ENCODE data around the gene EIF4E. TPM values are rescaled to one million over a fixed set of nuclear protein-coding genes. Genes with fewer than 3 reads are reported as not detected.
"Not testable (repeated sequence)": the region's sequence is repeated elsewhere in the genome, so short reads cannot be mapped to it uniquely, and the experiment has no call there.

The EIF4E gene
- total RNA-seq, 4 donors from 2014 or later: 68.3 to 112 (median 97.5) TPM

GRCh38 chr4:98833384-98833783, 95.5 kb downstream of the EIF4E start:
- WGBS, 2 donors (ENCODE audit: low coverage in 1 of 2): 50% methylated on average over 1 of the region's 1 CpG
- ATAC-seq: no peak

GRCh38 chr4:98831036-98831435, 97.9 kb downstream of the EIF4E start:
- H3K36me3 ChIP-seq, H3K4me3 ChIP-seq, H3K9me3 ChIP-seq, H3K27ac ChIP-seq, H3K4me1 ChIP-seq, ATAC-seq, H3K27me3 ChIP-seq: not testable (repeated sequence)
- 100% methylated on average over 1 of the region's 1 CpG; no CpG with 5 or more reads in 1 of the 2 donors for WGBS, 2 donors (ENCODE audit: low coverage in 1 of 2)

More at GRCh38 chr4:98833384-98833783, 95.5 kb downstream of the EIF4E start:
- no peak overlapping the region for H3K4me3 ChIP-seq
- no peaks in the 10 kb centered on the region for H3K36me3 ChIP-seq
- H3K27ac ChIP-seq: no peak overlapping the region
- TF ChIP-seq EP300 (IDR thresholded peaks at IDR 0.05) (no peak), POLR2A (IDR thresholded peaks at IDR 0.05) (no peak), CTCF (IDR thresholded peaks at IDR 0.05) (no peak), POLR2AphosphoS5 (IDR thresholded peaks at IDR 0.05) (no peak)
- no peaks in the 10 kb centered on the region for H3K27me3 ChIP-seq
- H3K4me1 ChIP-seq: no peaks in the 10 kb centered on the region
- H3K9me3 ChIP-seq: no peaks in the 10 kb centered on the region

Small RNAs within 50 kb of the gene (small RNA-seq; reads per million reads assigned to genes)
- gene RNU7-149P (0 reads per million in 4 donors), gene TBCAP3 (0 reads per million in 4 donors)

Other genes with a start within 250 kb of the EIF4E start
- 10 to 100 TPM; 37.9 to 87.6 (median 45.9) TPM for gene METAP1, start 66.6 kb upstream of the EIF4E start, total RNA-seq
- gene ADH5, start 159.7 kb upstream of the EIF4E start, total RNA-seq: 100 to 1,000 TPM; 299 to 529 (median 465) TPM
- 10 to 100 TPM in 1 of 4 donors, 1 to 10 TPM in 3; 1.1 to 10.9 (median 4.1) TPM for gene ADH4, start 215.2 kb upstream of the EIF4E start, total RNA-seq

Data from gastroesophageal sphincter (tissue), 4 donors.